RWPE1 (cell line): Measurements from ENCODE around the gene NR3C1.

Experiments used
- CTCF ChIA-PET: fragments of 350-600 bp; sonication (Branson Sonifier 250); formaldehyde crosslinking; extraction: SDS; loops from one replicate; lab custom pipeline; 2021; lab: Yijun Ruan, JAX
- POLR2A ChIA-PET: fragments of 400-600 bp; formaldehyde crosslinking; extraction: SDS; loops from one replicate; lab custom pipeline; 2020; ENCODE audit warnings: antibody characterized with exemption; ENCODE audit not compliant: low non-redundant PET; lab: Yijun Ruan, JAX
- DNase-seq: peaks from one replicate; pipeline ENCODE4 v3.0.0; 2012; ENCODE audit warnings: low spot score
- H3K27ac ChIP-seq: fragments of 450-650 bp; 2 replicates; pipeline ENCODE4 v1.5.1; 2017
- CTCF ChIP-seq: fragments of 450-650 bp; conservative IDR thresholded peaks from 2 replicates; pipeline ENCODE4 v1.5.1; 2017; ENCODE audit warnings: low read depth, mild to moderate bottlenecking

Gene NR3C1

GRCh38 chr5:143361438-143361837 lies 42.0 kb downstream of the NR3C1 start:
- POLR2A ChIA-PET = no interaction called here
- DNase-seq = no peak
- no peak for TF ChIP-seq CTCF
- H3K27ac ChIP-seq = no peak overlapping the region
- CTCF ChIA-PET = interaction anchor here (0.7 to 0.8 kb wide), 2 partner anchors 15 to 37 kb away, joined by 3 to 4 read pairs; no protein-coding TSS in a partner anchor

- no peak for DNase-seq
- no peak overlapping the region for H3K27ac ChIP-seq
- ChIA-PET POLR2A (no interaction called here), CTCF (no interaction called here)
- no peak for TF ChIP-seq CTCF
These were observed 42.7 kb downstream of the NR3C1 start for GRCh38 chr5:143360755-143361154.

GRCh38 chr5:143359869-143360268 lies 43.6 kb downstream of the NR3C1 start:
- no peak for TF ChIP-seq CTCF
- DNase-seq = no peak
- CTCF ChIA-PET = interaction anchor here (0.7 kb wide), 2 partner anchors 23 to 144 kb away, joined by 4 read pairs; no protein-coding TSS in a partner anchor
- no peak overlapping the region for H3K27ac ChIP-seq
- POLR2A ChIA-PET = no interaction called here

- POLR2A ChIA-PET = interaction anchor here (0.6 kb wide), 1 partner anchor 18 kb away, joined by 3 read pairs; no protein-coding TSS in a partner anchor
- no peak for TF ChIP-seq CTCF
- no peak overlapping the region for H3K27ac ChIP-seq
- DNase-seq = no peak
- CTCF ChIA-PET = interaction anchor here (0.5 to 1.1 kb wide), 3 partner anchors 34 to 644 kb away, joined by 3 to 6 read pairs (median 3); no protein-coding TSS in a partner anchor
These were observed 46.5 kb downstream of the NR3C1 start for GRCh38 chr5:143356855-143357583.

GRCh38 chr5:143355710-143356109 lies 47.8 kb downstream of the NR3C1 start:
- DNase-seq = peak; percentile 96
- ChIA-PET CTCF (interaction anchor here (0.5 to 0.7 kb wide), 2 partner anchors 54 to 112 kb away, joined by 3 to 4 read pairs; no protein-coding TSS in a partner anchor), POLR2A (no interaction called here)
- H3K27ac ChIP-seq = no peak overlapping the region
- no peak for TF ChIP-seq CTCF

- CTCF ChIA-PET = interaction anchor here (0.6 kb wide), 1 partner anchor 471 kb away, joined by 3 read pairs; no protein-coding TSS in a partner anchor
- POLR2A ChIA-PET = interaction anchor here (0.6 kb wide), 1 partner anchor 22 kb away, joined by 4 read pairs; no protein-coding TSS in a partner anchor
- no peak for DNase-seq
- no peak overlapping the region for H3K27ac ChIP-seq
- no peak for TF ChIP-seq CTCF
These were observed 49.5 kb downstream of the NR3C1 start for GRCh38 chr5:143354025-143354424.
